ENCODE data around the gene TBC1D13.
"Not testable (repeated sequence)": the region's sequence is repeated elsewhere in the genome, so short reads cannot be mapped to it uniquely, and the experiment has no call there.

Gene TBC1D13

DNA sequence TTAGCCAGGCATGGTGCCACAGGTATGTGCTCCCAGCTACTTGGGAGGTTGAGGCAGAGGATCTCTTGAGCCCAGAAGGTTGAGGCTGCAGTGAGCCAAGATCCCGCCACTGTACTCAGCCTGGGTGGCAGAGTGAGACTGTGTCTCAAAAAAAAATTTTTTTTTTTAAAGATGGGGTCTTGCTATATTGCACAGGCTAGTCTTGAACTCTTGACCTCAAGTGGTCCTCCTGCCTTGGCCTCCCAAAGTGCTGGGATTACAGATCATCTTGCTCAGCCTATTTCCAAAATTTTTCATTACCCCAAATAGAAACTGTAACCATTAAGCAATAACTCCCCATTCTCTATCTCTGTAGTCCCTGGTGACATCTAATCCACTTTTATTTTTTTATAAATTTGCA, 4.4 kb upstream of the TBC1D13 start:
- FAIRE-seq: no peak
- no peak for DNase-seq (ENCODE audit: low spot score)

DNA sequence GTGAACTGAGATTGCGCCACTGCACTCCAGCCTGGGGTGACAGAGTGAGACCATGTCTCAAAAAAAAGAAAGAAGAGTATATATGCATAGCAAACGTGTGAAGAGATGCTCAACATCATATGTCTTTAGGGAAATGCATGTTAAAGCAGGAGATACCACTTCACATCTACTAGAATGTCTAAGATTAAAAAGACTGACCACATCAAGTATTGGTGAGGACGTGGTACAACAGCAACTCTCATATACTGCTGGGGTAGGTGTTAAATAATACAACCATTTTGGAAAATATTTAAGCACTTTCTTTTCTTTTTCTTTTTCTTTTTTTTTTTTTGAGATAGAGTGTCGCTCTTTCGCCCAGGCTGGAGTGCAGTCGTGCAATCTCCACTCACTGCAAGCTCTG, 1.6 kb upstream of the TBC1D13 start:
- no peak for FAIRE-seq

DNA sequence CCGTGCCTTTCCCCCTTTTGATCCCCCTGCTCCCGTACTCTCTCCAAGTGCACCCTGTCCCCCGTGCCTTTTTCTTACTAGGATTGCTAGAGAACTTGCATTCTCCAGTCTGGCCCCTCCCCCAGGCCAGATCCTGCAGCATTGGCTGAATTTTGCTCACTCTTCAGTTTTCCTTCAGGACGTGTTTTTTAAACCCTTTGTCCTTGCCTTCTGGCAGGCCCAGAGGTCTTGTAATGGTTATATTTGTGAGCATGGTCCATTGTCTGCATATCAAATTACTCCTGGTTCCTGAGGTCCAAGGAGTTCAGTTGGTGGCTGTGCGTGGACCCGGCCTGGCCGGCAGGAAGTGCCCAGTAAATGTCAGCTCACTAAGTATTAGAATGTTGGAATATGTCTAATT, 606 bp downstream of the TBC1D13 start:
- FAIRE-seq (no peak), DNase-seq (ENCODE audit: low spot score) (no peak)

More for the DNA sequence above, 1.6 kb upstream of the TBC1D13 start:
- no peak for DNase-seq (ENCODE audit: low spot score)

DNA sequence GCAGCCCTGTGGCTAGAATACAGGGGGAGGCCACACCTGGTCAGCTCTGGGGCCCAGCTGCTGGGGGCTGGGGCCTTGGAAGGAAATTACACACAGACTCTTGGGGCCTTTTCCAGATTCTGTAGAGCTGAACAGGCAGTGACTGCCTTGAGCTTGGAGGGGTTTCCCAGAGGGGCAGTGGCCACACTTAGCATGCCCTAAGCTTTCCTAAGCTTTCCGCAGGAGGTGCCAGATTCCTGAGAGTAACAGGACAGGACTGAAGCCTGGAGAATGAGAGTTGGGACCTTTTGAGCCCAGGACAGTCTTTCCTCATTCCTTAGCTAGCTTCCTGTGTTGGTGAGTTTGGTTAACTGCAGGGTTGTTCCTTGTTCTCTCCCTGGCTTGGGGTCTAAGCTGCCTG, 1.4 kb downstream of the TBC1D13 start:
- FAIRE-seq (no peak), DNase-seq (ENCODE audit: low spot score) (no peak)

DNA sequence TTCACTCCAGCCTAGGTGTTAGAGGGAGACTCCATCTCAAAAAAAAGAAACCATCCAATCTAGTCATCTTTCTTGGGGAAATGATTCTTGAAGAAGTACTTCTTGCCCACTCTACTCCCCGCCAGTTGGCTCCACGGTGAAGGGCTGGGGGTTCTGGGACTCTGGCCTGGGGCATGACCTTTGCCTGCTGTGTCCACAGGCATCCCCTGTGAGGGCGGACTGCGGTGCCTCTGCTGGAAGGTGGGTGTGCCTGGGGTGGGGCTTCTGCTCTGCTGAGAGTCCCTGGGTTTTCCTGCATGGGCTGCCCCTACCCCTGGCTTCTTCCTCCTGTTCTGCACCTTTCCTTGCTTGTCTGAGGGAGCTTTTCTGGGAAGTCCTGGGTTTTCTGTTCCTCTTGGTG, 3.5 kb downstream of the TBC1D13 start:
- DNase-seq (ENCODE audit: low spot score) (no peak), FAIRE-seq (no peak)

DNA sequence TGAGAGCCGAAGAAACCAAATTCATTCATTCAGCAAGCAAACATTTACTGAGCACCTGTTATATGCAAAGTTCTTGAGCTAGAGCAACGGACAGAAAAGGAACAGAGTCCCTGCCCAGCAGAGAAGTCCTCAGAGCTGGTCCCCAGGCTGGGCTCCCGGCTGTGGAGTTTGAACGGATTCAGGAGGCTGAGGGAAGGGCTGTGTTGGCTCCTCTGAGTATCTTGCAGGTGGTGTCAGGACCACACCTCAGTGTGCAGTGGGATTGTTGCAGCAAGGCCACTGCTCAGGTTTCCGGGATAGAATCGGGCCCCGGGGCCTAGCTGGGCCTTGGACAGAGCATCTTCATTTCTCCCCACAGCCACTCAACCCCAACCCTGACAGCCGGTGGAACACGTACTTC, 5.1 kb downstream of the TBC1D13 start:
- DNase-seq (ENCODE audit: low spot score): no peak
- no peak for FAIRE-seq

DNA sequence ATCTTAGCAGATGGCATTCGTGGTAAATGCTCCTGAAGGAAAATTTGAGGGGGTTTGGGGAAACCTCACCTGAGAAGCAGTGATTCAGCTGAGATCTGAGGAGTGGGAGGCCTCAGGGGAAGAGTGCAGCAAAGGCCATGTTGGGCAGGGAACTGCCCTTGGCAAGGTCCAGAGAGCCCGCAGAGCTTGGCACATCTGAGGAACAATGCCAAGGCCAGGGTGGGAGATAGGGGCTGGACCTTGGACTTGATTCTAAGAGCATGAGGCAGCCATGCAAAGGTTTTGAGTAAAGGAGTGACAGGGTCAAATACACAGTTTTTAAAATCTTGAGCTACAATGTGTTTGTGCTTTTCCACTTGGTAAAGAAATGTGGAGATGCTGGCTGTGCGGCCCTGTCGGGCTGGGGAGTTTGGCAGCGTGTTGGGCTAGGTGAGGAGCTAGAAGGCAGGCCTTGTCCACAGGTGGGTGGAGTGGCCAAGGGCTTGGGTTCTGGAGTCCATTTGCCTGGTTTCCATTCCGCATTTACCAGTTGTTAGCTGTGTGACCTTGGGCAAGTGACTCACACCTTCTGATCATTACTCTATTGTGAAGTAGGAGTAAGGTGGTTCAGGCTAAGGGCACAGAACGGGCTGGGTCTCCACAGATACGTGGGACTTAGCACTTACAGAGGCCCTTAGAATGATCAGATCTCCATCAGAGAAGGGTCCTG, 6.1 kb downstream of the TBC1D13 start:
- FAIRE-seq (no peak), DNase-seq (ENCODE audit: low spot score) (no peak)

DNA sequence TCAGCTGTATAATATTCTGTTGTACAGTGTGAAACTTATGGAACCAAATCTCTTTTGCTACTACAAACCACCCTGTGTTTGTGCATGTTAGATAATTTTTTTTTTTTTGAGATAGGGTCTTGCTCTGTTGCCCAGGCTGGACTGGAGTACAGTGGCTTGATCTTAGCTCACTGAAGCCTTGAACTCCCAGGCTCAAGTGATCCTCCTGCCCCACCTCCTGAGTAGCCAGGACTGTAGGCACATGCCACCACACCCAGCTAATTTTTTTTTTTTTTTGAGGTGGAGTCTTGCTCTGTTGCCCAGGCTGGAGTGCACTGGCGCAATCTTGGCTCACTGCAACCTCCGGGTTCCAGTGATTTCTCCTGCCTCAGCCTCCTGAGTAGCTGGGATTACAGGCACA, 7.9 kb downstream of the TBC1D13 start:
- not testable (repeated sequence) for DNase-seq (ENCODE audit: low spot score); FAIRE-seq

DNA sequence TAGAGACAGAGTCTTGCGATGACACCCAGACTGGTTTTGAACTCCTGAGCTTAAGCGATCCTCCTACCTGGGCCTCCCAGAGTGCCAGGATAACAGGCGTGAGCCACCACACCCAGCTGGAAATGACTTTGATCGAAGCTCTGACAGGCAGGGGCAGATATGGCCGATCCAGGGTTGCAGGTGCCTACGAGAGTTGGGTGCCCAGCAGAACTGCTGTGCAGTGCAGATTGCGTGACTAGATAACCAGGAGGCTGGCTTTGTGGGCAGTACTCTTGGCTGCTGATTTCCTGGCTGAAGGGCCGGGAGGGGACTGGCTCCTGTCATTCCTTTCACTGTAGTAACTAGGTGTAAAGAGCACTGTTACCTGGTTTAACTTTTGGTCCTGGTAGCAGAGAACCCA, 11.8 kb downstream of the TBC1D13 start:
- FAIRE-seq (no peak), DNase-seq (ENCODE audit: low spot score) (no peak)

DNA sequence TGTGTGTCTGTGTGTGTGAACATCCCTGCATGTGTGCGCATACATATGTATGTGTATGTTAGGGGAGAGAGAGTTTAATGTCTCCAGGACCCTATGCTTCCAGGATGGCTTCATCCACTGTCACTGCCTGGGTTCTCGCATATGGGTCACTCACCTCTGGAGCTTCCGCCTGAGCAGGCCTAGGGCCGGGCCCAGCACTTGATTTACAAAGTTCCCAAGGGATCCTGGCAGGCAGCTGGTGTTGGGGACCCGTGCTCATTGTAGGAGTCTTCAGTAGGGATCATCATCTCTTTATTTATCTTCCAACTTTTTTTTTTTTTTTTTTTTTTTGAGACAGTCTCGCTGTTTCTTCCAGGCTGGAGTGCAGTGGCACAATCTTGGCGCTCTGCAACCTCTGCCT, 13.0 kb downstream of the TBC1D13 start:
- DNase-seq (ENCODE audit: low spot score) (no peak), FAIRE-seq (no peak)

DNA sequence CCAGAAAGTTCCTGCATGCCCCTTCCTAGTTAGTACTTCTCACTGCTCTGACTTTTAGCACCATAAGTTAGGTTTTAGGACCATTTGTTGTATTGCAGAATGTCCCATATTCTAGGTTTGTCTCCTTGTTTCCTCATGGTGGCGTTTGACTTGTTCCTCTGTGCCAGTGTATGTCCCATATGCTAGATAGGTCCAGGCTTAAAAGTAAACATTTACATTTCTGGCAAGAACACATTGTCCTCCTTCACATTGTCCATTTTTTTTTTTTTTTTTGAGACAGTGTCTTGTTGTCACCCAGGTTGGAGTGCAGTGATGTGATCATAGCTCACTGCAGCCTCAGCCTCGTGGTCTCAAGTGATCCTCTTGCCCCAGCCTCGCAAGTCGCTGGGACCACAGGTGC, 15.4 kb downstream of the TBC1D13 start:
- DNase-seq (ENCODE audit: low spot score) (no peak), FAIRE-seq (no peak)

DNA sequence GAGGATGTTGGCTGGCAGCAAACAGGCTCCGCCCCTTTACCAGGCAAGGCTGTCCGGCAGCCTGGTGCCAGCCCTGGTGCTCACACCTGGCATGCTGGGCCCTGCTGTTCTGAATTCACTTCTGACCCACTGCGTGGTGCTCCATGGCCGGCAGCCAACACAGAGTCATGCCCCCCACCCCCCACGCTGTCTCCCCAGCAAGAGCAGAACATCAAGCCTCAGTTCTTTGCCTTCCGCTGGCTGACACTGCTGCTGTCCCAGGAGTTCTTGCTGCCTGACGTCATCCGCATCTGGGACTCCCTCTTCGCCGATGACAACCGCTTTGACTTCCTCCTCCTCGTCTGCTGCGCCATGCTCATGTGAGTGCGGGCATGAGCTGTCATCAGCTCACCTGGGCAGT, 18.6 kb downstream of the TBC1D13 start:
- FAIRE-seq (no peak), DNase-seq (ENCODE audit: low spot score) (no peak)

DNA sequence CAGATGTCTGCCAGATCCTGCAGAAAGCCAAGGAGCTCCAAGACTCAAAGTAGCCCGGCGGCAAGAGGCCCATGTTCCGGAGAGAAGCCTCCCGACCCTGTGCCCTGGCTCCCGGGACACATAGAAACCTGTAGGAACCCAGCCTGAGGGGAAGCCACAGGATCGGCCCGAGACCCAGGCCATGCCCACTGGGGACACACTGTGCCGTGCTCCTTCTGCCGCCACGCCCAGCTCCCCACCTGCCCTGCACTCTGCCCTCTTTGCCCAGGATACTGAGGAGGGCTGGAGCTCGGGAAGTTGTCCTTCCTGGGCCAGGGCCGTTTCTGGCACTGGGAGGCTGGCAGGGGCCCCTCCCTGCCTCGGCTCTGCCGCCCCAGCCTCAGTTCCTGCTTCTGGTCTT, 20.8 kb downstream of the TBC1D13 start:
- DNase-seq (ENCODE audit: low spot score) (no peak), FAIRE-seq (no peak)

DNA sequence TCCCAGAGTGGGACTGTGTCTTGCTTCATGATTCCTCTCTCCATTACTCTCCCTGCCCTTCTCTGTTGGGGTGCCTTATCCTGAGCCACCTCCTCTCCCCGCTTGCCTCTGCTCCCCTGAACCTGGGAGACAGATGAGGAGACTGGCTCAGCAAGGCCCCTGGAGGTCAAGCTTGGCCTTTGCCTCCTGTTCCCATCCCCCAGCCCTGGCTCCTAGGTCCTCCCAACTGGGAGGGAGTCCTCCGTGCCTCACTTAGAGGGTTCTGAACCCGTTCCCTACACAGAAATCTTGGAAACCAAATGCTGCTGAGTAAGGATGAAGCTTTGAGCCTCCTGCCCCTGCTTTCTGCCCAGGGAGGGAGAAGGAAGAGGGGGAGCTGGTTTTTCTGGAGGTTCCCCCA, 21.5 kb downstream of the TBC1D13 start:
- no peak for FAIRE-seq
- DNase-seq (ENCODE audit: low spot score): no peak

DNA sequence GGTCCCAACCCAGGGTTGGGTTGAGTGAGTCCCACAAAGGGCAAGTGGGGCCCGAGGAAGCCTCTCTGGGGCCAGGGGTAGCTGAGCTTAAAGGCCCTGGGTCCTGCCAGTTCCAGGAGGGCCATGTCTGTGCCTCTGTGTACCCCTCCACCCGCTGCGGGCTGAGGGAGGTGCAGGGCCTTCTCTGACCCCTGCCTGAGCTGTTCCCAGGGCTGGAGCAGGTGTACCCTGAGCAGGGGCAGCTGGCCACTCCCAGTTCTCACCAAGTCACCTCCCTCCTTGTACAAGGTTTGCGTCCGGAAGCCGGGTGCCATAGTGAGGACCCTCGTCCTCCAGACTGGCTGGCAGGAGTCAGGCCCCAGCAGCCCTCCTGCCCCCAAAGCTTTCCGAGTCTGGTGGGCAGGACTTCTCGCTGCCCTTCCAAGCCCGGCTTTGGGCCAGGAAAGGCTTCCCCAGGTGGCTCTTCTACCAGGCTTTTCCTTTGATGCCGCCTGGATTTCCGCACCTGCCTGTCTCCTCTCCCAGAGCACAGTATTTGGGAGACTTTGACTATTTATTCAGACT, 22.1 kb downstream of the TBC1D13 start:
- no peak for FAIRE-seq
- DNase-seq (ENCODE audit: low spot score): no peak

DNA sequence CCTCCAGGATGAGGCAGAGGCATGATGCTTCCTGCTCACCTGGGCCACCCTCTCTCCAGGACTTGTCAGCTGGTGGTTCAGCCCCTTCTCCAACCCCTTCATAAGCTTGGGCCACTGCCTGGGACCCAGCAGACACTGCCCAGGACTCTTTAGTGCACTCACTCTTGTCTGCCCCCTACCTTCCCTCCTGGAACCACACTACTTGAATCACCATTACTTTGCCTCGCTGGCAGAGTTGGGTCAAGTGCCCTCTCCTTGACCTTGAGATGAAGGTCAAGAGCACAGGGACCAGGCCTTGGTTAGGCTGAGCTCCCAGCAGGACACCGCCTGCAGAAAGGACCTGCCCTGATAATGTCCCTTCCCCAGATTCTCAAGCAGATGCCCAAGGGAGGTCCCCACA, 22.8 kb downstream of the TBC1D13 start:
- DNase-seq (ENCODE audit: low spot score): no peak
- no peak for FAIRE-seq

DNA sequence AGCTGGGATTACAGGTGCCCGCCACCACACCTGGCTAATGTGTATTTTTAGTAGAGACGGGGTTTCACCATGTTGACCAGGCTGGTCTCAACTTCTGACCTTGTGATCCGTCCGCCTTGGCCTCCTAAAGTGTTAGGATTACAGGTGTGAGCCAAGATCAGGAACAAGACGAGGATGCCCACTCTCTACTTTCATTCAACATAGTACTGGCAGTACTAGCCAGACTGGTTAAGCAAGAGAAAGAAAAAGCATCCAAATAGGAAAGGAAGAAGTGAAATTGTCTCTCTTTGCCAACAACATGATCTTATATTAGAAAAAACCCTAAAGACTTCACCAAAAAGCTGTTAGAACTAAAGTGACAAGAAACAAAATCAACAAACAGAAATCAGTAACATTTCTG, 23.8 kb downstream of the TBC1D13 start:
- FAIRE-seq (no peak), DNase-seq (ENCODE audit: low spot score) (no peak)

DNA sequence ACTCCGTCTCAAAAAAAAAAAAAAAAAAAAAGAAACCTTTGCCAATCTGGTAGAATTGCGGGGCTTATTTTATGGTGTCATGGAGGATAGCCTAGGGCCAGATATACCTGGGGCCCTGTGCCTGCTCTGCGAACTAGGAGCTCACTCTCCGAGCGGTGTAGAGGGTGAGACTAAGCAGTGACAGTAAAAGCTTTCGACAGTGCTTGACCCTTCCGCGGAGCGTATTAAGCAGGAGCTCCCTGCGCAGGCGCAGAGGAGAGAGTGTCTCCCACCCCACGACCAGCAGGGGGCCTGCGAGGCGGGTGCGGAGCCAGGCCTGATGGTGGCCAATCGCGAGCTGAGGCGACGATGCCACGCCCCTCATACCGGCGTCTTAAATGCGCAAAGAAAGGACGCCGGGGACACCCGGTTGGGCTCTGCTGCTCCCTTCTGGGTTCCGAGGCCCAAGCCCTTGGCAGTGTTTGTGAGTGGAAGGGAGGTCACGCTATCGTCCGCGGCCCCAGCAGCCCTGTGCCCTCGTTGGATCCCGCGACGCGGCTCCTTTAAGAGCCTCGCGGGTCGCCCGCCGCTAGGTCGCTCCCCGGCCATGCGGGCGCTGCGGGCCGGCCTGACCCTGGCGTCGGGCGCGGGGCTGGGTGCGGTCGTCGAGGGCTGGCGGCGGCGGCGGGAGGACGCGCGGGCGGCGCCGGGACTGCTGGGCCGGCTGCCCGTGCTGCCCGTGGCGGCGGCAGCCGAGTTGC, 31.2 kb downstream of the TBC1D13 start, which contains the start of gene ENDOG:
ENDOG (plus strand) TSS at position 402 of the 740 bp plus-strand sequence; CDS start at position 587, 185 bp downstream.
- FAIRE-seq: no peak
- peak; percentile 93 for DNase-seq (ENCODE audit: low spot score)

DNA sequence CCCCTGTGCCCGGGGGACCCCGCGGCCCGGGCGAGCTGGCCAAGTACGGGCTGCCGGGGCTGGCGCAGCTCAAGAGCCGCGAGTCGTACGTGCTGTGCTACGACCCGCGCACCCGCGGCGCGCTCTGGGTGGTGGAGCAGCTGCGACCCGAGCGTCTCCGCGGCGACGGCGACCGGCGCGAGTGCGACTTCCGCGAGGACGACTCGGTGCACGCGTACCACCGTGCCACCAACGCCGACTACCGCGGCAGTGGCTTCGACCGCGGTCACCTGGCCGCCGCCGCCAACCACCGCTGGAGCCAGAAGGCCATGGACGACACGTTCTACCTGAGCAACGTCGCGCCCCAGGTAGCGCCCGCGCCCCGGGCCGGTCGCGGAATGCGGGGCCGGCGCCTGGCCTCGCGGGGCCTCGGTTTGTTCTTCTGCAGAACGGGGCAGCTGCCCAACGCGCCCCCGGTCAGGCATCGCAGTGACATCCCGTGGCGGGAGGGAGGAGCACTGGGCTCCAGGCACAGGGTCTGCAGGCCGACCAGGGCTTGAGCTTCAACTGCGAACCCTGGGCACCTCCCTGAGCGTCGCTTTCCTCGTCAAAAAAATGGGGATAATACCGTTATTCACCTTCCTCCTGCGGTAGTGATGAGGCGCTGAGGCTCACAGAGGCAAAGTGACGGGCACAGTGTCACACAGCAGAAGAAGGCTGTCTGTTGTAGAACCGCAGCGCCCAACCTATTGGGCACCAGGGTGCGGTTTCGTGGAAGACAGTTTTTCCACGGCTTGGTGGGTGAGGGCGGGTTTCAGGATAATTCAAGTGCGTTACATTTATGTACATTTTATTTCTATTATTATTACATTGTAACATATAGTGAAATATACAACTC, 32.0 kb downstream of the TBC1D13 start:
- FAIRE-seq: no peak
- DNase-seq (ENCODE audit: low spot score): no peak

DNA sequence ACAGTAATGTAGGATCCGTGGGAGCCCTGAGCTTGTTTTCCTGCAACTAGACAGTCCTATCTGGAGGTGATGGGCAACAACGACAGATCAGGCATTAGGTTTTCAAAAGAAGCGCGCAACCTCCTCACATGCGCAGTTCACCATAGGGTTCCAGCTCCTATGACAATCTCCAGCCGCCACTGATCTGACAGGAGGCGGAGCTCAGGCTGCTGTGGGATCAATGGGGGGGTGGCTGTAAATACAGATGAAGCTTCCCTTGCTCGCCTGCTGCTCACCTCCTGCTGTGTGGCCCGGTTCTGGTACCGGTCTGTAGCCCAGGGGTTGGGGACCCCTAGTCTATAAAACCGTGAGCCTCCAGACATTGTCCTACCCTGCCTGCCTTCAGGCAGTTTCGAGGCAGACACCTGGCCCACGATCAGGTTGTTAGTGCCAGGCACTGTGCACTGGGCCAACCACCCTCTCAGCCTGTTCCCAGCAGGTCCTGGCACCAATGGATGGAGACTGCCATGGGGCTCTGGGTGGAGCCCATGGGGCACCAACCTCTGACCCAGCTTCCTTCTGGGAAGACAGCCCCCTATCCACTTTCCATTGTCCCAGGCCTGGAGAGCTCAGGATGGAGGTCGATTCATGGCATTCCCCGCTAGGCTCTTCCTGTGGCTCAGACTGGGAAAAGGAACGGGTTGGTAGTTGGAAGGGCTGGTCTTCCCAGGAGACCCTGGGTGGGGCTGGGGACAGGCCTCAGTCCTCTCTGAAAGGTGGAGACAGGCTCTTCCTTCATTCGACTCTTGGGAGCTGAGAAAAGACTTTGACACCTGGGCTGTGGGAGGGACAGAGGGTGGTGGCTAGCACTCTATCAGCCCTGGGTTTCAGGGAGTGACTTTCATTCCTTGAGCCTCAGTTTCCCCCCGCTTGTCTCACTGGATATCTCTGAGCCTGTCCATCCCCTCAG, 32.9 kb downstream of the TBC1D13 start:
- FAIRE-seq: no peak
- no peak for DNase-seq (ENCODE audit: low spot score)

Measured in urothelium cell line (cell line).